ENCODE results near the gene SPDYE2.
"Not testable (repeated sequence)": the region's sequence is repeated elsewhere in the genome, so short reads cannot be mapped to it uniquely, and the experiment has no call there.

- not testable (repeated sequence) for TF ChIP-seq CTCF, EZH2 (IDR thresholded peaks at IDR 0.05)
These were observed 53.6 kb downstream of the SPDYE2 start for GRCh38 chr7:102604431-102605145.

All from neural progenitor cell (in vitro differentiated cells).